NCI-H82 treated with DMSO at 0.1 percent for 48 hours (cell line): ENCODE results near the gene SPATA12.
A peak's percentile ranks its signal among the peaks of the same experiment; 100 is the strongest.

Experiments
- DNase-seq: peaks from one replicate; lab custom pipeline; 2025; ENCODE audit not compliant: unreplicated experiment; lab: John Stamatoyannopoulos, UW

Gene SPATA12

GRCh38 chr3:57060089-57060821 is at the start of gene SPATA12:
TSS of gene SPATA12 (plus strand) at chr3:57060664. CDS start at chr3:57073695, 13,031 bp downstream.
- DNase-seq: no peak

DNA sequence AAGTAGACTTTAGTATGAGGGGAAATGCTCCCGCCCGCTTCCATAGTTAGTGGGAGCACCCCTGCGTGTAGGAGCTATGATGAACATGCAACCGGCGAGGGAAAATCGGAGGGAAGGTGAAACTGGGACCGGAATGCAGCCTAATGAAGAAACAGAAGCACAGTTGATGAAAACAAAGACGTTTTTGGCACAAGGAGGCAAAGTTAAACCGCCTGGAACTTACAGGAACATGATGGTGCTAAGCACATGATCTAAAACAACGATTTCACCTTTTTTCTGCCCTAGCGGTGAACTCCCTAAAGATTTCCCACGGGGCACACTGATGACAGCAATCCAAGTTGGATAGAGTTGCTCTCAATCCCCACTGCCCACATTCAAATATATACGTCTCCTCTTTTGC is 49.4 kb upstream of the SPATA12 start:
- no peak for DNase-seq

- DNase-seq: no peak
Observed at GRCh38 chr3:57012847-57013246, 47.6 kb upstream of the SPATA12 start.

- DNase-seq: no peak
Observed at GRCh38 chr3:57015350-57015729, 45.1 kb upstream of the SPATA12 start.

- no peak for DNase-seq
Observed at GRCh38 chr3:57015912-57016311, 44.6 kb upstream of the SPATA12 start.

DNA sequence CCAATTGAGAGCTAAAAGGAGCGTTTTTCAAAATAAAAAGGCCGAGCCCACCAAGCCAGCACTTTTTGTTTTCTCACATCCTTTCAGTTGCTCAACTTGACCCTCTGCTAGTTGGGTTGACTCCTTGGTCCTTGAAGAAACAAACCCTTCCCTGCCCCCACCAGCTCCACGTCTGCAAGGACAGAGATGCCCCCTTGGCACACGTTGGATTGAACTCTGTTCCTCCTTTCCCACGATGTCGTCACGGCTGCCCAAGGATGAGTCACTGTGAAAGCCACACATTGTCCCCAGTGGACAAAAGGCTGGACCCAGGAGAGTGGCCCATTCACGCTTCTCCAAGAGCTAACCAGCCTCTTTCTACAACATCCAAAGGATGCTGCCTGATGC is 43.0 kb upstream of the SPATA12 start:
- DNase-seq: no peak

DNA sequence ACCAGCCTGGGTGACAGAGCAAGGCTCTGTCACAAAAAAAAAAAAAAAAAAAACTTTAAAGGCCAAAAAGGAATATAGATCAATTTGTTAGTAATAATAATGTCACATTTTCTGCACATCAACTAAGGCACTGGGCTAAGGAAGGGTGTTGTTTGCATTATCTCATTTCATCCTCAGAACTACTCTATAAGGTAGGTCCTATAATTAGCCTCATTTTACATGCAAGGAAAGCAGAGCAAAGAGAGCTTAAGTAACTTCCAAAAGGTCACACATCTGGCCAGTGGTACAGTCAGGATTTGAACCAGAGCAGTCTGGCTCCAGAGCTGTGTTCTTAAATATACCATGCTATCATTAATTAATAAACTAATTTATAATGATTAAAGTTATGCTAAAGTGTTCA is 42.2 kb upstream of the SPATA12 start:
- DNase-seq: no peak

DNA sequence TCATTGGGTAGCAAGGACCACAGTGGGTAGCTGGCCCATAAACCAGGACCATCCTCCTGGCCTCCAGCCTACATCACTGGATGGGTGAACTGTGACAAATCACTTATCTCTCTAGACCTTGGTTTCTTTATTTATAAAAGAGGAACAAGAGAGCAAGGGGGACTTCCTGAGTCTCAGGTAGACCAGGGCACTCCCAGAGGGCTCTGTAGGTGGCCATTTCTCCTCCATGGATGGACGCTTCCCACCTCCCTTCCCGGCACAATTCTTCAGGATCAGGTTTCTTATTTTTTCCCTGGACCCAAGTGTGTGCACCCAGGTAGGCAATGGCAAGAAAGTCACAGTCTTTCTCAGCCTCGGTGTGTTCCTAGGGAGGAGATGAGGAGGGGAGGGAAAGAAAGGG is 41.4 kb upstream of the SPATA12 start:
- no peak for DNase-seq

DNA sequence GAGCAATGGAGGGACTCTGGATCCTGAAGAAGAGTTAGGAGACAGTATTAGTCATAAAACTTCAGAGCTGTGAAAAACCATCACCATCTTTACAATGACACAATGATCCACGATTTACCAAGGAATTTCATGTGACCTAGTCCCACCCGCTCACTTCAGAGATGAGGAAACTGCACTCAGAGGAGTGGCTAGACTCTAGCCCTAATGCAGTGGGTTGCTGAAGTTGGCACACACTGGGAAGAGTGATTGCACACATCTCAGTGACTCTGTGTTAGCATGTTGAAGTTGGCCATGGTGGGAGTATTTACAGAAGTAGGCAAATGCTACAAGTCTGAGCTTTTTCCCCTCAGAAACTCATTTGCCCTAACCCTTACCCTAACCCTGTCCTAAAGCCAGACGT is 35.2 kb upstream of the SPATA12 start:
- no peak for DNase-seq

- no peak for DNase-seq
Observed at GRCh38 chr3:57026944-57027343, 33.5 kb upstream of the SPATA12 start.

- DNase-seq: no peak
Observed at GRCh38 chr3:57029383-57029782, 31.1 kb upstream of the SPATA12 start.

GRCh38 chr3:57029924-57030323 is 30.5 kb upstream of the SPATA12 start:
- DNase-seq: peak; percentile 30

DNA sequence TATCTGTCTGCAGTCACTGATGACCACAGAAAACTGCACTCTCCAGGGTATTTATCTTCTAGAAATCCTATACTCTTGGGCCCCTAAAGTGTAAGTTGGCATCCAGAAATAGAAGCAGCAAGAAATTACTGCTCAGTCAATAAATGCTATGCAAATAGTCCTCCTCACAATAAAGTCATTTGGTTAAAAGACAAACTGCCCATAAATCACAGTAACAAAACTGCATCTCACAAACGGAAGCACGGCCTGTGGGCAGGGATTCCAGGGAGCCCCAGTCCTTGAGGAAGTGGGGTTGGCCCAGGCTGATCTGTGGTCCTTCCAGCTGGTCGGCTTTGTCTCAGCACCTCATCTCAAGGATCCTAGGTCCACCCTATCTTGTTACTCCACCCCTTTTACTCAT is 29.7 kb upstream of the SPATA12 start:
- DNase-seq: no peak

- DNase-seq: no peak
Observed at GRCh38 chr3:57031631-57032541, 28.6 kb upstream of the SPATA12 start.

DNA sequence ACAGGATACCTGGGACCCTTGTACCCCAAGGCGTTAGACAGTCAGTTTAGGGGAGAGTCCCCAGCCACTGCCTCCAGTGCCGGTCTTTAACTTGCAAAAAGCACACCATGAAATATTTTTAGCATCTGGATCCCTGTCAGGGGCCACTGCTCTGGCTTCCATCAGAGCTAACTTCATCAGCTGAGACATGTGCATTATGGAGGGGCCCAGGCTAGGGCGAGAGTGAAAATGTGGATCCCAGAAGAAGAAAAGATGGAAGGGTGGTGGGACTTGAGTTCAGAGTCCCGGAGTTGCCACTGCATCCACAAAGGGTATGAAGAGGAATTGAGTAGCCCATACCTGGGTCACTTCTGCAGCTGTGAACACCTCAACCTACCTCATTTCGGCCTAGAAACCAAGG is 23.5 kb upstream of the SPATA12 start:
- DNase-seq: no peak

DNA sequence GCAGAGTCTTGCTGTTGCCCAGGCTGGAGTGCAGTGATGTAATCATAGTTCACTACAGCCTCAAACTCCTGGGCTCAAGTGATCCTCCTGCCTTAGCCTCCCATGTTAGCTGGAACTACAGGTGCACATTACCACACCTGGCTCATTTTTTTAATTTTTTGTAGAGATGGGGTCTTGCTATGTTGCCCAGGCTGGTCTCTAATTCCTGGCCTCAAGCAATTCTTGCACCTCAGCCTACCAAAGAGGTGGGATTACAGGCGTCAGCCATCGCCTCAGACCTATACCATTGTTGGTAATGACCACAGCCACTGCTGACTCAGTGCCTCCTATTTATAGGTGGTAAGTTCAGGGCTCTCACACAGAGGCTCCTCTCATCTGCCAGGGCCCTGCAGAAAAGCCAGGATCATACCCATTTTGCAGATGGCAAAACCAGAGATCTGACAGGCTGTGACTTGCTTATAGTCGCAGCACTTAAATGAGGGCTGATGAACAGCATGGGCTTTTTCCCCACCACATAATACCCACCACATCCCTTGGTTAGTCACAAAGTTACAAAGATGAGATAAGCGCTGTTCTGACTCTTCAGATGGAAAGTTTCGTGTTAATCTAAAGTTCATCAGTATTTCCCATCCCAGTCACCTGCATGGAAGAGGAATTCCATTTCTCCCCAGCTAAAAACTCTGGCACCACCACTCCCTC is 21.8 kb upstream of the SPATA12 start:
- no peak for DNase-seq

DNA sequence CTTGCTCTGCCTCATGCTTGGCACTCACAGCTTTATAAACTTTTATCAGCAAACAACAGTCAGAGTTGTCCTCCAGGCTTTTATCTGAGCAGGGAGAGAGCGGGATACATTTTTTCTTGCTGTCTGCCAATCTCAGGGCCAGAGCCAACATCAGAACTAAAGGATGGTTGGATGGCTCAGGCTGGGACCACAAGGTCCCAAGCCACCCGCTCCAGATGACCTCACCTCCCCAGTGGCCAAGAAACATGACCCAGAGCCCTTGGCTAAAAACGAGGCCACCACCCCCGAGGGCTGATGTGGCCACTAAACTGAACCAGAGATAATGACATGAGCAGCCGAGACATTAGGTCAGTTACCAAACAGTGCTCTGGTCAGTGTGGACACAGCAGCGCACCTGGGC is 18.8 kb upstream of the SPATA12 start:
- no peak for DNase-seq

GRCh38 chr3:57043518-57043917 is 16.9 kb upstream of the SPATA12 start:
- DNase-seq: no peak

- DNase-seq: no peak
Observed at GRCh38 chr3:57046101-57046765, 14.2 kb upstream of the SPATA12 start.

- no peak for DNase-seq
Observed at GRCh38 chr3:57048052-57048671, 12.3 kb upstream of the SPATA12 start.

DNA sequence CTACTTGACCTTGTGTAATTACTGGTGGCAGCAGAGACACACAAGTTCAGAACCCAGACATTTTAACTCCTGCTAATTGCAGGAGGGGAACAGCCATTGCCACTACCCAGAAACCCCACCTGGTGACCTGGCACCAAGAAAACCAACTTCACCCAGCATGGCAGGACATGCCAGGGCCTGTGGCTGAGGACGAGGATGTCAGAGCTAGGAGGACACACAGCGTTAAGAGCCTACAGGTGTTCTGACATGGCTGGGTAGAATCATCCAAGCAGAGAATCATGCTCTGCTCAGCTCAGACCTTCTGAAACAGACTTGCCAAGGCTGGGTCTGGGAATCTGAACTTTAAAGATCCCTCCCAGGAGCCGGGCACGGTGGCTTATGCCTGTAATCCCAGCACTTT is 11.7 kb upstream of the SPATA12 start:
- DNase-seq: no peak
